Stimulated activated CD4-positive, alpha-beta T cell treated with anti-CD3 and anti-CD28 coated beads, TNF-alpha, amount 100 ng/mL, for 4 hours (primary cell): ENCODE data around the gene RANBP3L.
"Not testable (repeated sequence)": the region's sequence is repeated elsewhere in the genome, so short reads cannot be mapped to it uniquely, and the experiment has no call there.

Experiments
- DNase-seq, 3 experiments: peaks; one replicate each; pipeline ENCODE4 v3.0.0-alpha.2; 2020; ENCODE audit warnings: low read depth in 3 of 3

The RANBP3L gene

DNA sequence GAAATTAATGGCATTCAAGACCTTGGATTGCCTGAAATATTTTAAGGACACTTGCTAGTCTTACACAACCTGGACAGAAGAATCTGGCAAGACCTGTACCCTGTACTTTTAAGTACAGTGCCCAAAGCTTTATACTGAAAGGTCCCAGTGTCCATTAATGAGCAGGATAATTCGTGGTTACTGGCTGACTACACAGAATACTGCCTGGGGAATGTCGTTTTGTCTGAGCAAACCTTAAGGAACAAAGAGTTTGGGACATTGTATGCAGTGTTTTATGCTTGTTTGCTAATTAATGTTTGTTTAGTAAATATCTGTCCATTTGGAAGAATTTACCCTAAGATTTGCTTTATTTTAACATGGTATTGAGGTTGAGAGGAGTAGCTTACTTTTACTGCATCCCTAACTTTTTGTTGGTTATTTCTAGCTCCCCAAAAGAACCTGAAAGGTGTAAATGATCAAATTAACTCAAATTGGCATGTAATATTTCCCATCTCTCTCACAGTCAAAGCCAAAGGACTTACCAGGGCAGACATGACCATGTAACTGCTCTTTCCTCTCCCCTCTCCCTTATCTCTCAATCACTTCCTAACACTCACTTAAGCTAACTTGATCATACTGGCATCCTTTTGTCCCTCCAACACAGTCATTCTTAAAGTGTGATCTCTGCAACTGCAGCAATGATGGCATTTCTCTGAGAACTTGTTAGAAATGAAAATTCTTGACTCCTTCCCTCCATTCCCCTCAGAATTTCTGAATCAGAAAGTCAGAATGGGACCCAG is 15.7 kb downstream of the RANBP3L start:
- no peak for DNase-seq

DNA sequence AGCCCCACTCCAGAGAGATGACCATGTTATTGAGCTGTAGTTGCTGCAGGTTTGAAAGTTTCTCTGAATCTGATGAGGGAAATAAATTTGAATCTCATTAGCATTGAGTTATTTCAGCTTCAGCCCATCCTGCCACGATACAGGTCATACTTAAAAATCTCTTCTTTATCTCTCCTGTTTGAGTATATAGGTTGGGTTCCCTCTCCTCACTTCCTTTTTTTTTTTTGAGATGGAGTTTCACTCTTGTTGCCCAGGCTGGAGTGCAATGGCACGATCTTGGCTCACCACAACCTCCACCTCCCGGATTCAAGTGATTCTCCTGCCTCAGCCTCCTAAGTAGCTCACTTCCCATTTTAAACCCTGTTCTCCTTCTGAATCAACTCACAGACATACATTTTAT is 17.9 kb downstream of the RANBP3L start:
- not testable (repeated sequence) for DNase-seq

DNA sequence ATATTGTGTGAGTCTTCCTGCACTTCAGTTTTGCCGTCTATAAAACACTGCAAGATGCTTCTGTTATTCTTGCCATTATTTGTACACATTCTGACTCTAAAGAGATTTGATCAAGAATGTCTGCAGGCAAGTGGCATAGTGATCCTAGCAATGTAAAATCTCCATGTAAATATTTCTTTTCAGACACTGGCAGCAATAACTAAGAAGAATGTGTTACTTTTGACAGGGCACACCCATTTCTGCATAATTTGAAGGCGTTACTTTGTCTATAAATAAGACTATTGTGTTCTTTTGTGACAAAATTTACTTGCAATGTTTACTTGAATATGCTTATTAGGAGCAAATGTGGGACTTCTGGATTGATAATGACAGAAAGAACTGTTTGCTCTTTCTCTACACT is 20.1 kb downstream of the RANBP3L start:
- no peak for DNase-seq

DNA sequence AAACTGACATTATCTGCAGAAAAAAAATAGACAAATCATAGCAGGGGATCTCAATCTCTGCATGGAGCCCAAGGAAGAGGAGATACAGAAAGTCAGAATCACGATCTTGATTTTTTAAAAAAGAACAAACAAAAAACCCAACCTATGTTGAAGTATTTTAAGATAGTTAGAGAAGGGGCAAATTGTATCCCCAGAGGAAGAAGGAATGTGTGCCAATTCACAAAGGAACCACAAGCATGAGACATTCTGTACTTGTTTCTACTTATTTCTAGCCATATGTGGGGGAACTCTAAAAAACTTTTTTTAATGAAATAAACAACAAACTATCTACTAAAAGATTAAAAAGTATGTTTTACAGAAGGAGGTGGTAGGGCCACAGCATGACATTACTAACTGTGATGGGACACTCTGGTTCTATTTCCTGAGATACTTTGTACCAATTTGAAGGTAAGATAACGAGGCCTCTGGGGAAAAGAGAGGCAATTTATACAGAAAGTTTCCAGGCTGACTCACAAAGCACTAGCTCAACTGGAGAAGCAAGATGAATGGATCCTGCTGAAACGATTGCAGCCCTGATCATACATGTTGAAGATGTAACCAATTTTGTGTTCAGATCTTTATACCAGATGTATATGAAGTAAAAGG is 22.5 kb downstream of the RANBP3L start:
- DNase-seq = no peak

DNA sequence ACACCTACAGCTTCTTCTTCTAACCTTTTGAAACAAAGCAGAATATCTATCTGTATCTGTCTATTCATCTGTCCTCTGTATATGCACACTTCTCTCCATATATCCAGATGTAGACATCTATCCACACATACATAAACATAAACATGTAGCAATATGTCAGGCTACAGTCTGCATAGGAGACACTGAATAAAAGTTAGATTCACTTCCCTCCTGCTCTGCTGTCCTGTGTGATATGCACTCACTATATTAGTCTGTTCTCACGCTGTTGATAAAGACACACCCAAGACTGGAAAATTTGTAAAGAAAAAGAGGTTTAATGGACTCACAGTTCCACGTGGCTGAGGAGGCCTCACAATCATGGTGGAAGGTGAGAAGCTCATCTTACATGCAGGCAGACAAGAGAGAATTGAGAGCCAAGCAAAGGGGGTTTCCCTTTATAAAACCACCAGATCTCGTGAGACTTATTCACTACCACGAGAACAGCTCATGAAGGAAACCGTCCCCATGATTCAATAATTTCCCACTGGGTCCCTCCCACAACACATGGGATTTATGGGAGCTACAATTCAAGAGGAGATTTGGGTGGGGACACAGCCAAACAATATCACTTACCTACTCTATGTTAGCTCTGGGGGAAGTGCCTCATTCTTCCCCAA is 24.1 kb downstream of the RANBP3L start:
- no peak for DNase-seq

DNA sequence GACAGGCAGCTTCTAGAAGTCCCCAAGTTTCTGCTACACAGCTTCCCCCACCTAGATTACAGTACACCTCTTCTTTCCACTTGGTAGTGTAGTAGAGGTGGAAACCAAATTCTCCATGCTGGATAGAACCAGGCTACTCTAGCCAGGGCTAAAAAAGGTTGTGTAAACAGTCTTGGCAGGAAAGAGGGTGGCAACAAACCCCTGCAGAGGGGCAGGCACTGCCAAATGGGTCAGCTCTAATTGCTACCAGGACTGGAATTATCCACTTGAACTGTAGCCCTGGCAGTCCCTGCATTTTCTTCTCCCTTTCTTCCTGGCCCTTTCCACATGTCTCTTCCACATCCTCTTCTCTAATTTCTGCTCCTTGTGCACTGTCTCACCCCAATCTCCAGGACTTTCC is 24.8 kb downstream of the RANBP3L start:
- no peak for DNase-seq

DNA sequence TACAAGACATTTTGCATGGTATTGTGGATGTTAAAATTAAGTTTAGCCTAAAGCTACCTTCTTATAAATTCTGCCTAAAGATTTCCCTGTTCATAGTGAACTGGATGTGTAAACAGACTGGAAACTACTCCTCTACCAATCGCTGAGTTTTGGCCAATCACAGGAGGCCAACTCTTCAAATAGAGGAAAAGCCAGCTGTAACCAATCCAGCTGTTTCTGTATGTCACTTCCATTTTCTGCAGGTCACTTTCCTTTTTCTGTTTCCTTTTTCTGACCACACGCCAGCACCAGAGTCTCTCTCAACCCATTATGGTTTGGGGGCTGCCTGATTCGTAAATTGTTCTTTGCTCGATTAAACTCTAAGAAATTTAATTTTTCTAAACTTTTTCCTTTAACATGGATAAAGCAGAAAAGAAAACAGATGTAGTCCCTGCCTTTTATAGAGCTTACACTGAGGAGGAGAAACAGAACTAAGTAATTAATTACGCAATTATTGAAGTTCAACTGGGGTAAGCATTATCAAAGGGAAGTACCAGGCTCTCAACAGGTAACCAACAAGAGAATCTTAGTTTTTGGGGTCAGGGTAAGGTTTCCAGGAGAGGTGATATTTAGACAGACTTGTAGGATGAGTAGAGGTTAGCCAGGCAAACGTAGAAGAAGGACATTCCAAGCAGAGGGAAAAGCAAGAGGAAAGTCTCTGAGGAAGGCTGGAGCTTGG is 27.7 kb downstream of the RANBP3L start:
- no peak for DNase-seq

DNA sequence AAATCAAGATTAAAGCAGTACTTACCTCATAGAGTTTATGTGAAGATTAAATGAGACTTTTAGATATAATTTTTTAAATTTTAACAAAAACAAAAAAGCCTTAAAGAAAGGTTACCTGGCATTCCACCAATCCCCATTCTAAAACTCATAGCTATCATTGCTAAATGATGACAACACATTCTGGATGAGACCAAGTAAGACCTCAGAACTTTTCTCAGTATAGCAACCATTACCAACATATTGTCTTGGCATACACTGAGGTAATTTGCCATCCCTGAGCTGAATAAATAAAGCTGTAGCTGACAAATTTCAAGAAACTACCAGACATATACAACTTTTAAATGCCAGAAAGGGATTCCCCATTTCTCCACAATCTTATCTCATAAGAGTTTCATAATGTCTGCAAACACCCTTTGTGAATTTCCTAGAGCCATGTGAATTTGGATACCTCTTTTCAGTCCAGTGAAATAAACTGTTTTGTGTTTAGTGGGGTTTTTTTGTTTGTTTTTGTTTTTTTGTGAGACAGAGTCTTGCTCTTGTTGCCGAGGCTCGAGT is 29.5 kb downstream of the RANBP3L start:
- DNase-seq = no peak

DNA sequence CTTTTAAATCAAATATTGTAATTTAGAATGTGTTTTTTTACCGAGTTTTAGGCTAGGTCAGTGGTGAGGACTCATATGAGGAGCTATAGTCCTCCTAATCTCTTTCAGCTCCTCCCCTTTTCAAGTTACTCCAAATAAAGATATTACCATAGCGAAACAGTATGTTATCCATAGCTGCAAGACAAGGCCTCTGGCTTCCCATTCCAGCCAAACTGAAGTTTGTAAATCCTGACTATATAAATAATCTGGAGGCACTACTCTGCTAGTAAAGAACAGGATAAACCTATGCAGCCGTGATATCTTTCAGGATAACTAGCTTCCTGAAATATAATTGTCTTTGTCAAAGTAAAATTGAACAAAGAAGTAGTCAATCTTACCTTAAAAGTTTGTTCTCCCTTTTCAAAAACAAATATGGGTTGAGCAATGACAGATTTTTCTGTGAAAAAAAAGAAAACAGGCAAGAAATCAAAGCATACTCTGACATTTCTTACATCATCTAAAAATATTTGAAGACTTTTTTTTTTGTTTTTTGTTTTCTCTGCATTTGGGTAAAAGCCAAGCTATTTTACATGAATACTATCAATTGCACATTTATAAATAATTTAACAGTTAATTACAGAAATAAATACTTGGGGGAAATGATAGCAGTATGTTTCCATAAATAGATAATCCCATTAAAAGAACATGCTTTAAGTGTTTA is 30.7 kb downstream of the RANBP3L start:
- DNase-seq = no peak

DNA sequence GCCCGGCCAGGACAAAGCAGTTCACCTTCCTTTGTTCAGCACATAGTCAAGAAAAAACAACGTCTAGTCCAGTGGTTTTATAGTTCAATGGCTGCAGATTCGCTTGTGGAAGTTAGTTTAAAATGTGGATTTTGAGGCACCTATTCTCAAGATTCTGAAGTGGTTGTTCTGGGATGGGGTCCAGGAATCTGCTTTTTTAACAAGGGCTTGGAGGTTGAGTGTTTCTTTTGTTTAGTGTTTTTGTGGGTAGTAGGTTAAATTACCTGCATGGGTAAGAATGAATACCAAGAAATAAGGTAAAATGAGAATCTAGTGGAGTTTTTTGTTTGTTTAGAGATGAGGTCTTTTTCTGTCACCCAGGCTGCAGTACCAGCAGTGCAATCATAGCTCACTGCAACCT is 31.5 kb downstream of the RANBP3L start:
- DNase-seq = no peak

DNA sequence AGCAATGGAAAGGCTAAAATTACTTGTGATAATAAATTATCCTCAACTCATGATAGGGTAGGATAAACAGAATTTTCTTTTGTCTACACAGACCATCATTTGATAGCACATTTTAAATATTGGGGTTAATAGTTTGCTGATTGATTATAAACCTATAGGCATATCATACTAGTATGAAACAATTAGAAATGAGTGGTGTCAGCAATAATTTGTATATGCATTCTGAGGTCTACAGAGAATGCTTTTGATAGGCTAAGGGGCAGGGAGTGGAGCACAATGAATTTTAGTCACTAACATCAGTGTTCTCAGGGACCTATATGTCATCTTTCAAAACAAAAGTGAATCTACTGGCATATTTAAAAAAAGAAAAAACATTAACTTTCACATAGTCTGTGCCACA is 32.2 kb downstream of the RANBP3L start:
- no peak for DNase-seq

DNA sequence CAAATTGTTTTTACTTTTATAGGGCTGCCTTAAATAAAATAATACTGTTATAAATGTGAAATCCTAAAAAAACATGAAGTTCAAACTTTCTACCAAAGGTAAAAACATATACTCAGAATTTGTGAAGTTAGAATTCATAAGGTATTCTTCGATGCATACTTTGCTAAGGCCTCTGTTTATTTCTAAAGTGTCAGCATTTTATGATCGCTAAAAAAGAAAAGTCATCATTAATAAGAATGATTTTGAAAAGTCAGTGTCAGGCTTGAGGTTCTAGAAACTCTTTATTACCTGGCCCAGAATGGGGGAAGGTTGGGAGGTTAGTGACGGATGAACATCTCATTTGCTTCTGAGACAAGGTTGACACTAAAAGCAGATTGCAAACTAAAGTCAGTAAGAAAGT is 33.8 kb downstream of the RANBP3L start:
- DNase-seq = no peak

DNA sequence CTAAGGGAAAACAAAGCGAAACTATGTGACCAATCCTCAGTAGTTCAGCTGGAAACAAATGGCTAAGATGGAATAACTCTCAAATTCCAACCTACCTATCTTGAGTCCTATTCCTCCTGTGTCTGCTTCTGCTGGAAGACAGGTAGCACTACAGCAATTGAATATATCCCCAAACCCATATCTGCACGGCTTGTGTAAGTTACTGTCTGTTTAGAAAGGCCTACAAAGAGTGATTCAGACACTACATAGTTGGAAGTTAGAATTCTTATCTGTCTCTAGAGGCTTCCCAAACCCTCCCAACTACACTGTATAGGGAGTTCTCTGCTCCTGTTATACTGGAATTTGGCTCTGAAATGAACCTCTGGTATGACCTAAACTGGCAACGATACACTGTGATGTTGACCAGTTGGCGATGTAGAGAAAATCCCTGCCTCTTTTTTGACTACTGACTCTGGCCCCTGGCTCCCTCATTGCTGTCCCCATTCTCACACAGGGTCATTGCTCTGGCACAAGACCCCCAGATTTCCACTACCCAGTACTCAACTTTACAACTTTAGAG is 37.4 kb downstream of the RANBP3L start:
- DNase-seq = no peak

DNA sequence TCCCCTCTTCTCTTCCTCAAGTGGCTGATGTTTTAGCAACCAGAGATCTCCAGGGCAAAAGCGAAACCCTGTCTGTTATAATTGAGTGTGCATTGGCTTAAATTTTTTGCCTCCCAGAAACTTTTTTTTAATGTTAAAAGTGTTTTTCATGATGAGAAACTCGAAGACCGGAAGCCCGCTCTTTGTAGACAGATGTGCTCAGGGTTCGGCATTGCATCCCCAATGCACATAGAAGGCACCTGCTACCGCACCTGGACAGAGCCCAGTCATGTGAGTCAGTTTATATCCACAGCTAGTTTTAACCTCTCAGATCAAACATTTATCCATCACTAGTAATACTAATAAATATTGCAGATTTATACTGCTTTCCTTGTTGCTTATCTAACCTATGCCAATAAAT is 40.5 kb downstream of the RANBP3L start:
- no peak for DNase-seq

DNA sequence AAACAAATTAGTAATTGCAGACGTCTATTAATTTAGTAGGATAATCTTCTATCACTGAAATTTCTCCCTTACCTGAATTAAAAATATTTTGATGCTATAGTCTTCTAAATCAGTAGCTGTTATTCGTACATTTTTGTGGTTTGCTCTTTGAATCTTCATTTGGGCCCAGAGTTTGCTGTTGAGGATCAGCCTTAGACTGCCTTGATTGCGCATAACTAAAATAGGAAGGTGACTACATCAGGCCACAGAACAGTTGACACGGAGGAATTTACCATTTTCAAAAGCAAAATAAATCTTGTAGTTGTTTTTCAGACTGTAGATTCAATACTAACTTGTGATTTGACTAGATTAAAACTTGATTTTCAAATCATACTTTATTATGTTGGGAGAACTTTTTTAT is 48.1 kb downstream of the RANBP3L start:
- no peak for DNase-seq

DNA sequence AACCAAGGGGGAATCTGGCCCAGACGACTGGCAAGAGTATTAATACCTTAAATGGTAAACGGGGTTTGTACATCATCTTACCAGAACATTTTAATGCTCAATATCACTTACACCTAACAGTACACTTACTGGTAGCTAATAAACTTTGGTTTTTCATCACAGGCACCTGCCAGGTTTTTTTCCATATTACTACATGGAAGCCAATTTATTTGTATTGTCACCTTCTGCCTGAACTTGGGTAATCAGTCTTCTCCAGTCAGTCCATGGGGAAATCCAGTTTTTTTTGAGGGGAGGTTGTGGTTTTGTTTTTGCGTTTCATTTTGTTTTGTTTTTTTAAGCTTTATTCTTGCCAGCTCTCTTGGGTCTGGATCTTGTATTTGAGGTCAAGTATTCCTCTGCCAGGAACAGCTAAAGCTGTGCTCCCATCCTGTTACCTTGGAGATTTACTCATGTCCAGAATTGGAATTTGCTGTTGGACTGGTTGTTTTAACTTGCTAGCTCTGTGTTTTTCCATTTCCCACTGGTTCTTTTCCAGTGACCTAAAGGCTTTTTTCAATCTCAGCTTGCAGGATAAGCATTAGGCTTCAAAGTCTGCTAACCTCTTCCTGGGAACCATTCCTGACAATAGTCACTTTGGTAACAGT is 48.9 kb downstream of the RANBP3L start:
- no peak for DNase-seq

DNA sequence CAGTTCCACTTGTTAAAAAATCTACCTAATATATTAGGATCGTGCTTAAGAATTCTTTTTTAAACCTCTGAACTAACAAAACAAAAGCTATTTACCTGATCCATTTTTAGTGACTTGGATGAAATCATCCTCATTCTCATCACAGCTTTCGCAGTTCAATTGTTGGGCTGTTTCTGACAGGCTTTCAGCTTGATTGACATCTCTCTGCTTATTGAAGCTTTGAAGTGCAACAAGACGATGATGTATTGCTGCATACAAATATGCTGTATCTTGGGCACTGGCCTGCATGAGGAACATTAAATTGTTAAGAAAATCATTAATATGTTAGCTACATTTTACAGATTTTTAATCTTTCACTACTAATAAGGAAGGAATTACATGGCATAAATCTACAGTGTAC is 50.5 kb downstream of the RANBP3L start:
- DNase-seq = no peak

DNA sequence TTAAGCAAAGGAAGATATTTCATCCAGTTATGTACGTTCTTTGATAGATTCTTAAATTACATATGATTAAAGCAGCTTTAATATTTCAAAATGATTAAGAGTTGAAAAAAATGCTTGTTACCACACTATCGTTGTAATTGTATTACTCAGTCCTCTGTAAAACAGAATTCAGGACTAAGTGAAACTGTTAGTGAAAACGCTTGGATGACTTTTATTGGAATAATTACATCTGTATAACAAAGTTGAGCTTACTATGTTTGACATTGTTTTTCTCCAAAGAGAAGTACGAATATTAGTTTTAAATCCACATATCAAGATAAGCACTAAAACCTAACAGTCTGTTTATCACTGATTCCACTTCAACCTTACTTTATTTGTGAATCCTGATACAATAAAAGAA is 51.3 kb downstream of the RANBP3L start:
- no peak for DNase-seq

DNA sequence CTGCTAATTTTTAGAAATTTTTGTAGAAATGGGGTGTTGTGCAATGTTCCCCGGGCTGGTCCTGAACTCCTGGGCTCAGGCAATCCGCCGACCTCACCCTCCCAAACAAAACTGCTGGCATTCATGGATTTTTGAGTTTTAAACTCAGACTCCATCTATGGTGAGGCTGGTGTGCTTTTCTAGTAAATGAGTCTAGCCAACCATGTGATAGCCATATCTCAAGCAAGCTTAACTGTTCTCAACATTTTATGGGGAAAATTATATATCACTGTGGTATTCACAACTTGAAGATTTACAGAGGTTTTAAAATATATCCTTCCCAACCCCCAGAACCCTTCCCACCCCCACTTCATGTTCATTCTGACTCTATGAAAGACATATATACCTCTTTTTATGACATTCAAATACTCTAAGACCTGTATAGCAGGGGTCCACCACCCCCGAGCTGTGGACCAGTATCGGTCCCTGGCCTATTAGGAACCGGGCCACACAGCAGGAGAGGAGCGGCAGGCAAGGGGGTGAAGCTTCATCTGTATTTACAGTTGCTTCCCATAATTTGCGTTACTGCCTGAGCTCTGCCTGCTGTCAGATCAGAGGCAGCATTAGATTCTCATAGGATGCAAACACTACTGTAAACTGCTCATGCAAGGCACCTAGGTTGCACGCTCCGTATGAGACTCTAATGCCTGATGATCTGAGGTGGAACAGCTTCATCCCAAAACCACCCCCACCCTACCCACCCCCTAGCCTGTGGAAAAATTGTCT is 55.5 kb downstream of the RANBP3L start:
- no peak for DNase-seq

DNA sequence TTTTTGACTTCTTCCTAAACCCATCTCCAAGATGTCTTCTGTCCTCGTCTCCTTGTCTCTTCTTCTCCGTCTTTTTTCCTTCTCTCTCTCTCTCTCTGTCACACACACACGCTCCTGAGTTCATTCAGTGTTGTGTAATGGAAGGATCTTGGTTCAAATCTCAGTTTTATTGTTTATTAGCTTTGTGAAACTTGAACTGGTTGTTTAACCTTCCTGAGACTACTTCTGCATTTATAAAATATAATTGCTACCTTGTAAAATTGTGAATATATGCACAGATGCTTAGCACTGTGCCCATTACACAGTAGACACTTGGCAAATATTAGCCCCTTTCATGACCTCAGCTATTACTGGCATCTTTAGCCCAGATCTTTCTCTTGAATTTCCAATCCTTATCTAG is 57.6 kb downstream of the RANBP3L start:
- DNase-seq = no peak
